GM20000 (cell line): ENCODE data around the gene VPS35.

Experiments
- DNase-seq: peaks from one replicate; pipeline ENCODE4 v3.0.0; 2012; ENCODE audit warnings: low spot score
- TF ChIP-seq, protein P1 (sequence below): IDR thresholded peaks from 2 replicates; pipeline ENCODE4 v1.5.1; 2012; ENCODE audit warnings: mild to moderate bottlenecking, control low read depth; ENCODE audit errors: extremely low read depth, missing control alignments

VPS35 gene

DNA sequence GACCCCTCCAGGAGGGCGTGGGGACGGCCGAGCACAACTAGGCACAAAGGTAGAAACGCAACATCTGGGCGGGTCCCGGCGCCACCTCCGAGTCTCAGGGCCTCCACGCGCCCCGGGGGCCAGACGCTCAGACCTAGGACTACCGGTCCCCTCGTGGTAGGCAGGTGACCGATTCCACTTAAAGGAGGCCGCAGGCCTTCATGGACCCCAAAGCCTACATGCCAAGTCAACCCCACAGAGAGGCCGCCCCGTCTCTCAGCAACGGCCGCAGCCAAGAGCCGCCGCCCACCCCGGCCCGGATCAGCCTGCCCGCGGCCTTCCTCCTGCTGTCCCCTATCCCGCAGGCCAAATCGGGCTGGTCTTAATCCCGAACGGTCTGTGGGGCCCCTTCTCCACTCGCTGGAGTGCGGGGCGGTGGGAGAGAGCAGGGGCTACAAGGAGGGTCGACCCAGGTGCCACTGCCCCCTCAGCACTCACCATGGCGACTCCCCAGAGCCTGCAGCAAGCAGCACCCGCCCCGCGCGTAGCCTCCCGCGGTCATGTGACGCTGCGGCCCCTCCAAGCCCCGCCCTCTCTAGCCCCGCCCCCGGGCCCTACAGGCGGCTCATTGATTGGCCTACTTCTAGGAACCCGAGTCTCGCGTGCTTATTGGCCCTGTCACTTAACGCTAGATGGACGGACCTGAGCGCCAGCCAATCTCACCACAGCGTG lies at the start of gene VPS35:
VPS35 (minus strand) TSS at position 525 of the 711 bp plus-strand sequence; CDS start at position 480, 45 bp downstream.
- TF ChIP-seq, protein P1, sequence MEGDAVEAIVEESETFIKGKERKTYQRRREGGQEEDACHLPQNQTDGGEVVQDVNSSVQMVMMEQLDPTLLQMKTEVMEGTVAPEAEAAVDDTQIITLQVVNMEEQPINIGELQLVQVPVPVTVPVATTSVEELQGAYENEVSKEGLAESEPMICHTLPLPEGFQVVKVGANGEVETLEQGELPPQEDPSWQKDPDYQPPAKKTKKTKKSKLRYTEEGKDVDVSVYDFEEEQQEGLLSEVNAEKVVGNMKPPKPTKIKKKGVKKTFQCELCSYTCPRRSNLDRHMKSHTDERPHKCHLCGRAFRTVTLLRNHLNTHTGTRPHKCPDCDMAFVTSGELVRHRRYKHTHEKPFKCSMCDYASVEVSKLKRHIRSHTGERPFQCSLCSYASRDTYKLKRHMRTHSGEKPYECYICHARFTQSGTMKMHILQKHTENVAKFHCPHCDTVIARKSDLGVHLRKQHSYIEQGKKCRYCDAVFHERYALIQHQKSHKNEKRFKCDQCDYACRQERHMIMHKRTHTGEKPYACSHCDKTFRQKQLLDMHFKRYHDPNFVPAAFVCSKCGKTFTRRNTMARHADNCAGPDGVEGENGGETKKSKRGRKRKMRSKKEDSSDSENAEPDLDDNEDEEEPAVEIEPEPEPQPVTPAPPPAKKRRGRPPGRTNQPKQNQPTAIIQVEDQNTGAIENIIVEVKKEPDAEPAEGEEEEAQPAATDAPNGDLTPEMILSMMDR, result peak; percentile 32
- DNase-seq, result peak; percentile 95

DNA sequence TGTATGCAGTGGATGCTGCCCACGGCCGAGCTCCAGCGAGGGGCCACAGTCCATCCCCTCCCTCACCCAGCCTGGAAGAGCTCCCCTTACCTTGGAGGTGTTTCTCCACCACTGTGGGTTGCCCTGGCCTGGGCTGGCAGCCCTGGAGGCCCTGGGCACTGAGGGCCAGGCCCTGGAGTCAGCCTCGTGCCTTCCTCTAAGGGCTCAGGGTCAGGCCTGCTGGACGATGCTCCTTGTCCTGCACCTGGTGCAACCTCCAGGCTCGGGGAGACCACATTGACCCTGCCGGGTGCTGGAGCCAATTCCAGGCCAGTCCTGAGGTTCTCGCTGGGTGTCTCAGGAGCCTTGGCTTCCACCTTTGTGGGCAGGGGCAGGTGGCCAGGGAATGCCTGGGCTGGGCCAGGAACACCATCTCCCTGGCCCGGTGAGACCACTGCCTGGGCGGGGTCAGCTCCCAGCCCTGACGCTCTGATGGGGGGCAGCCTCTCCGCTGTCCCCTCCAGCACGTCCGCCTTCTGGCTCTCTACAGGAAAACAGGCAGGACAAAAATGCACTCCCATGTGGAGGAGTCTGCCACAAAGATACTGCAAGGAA lies 48.7 kb upstream of the VPS35 start:
- TF ChIP-seq, protein P1, result no peak
- DNase-seq, result no peak

DNA sequence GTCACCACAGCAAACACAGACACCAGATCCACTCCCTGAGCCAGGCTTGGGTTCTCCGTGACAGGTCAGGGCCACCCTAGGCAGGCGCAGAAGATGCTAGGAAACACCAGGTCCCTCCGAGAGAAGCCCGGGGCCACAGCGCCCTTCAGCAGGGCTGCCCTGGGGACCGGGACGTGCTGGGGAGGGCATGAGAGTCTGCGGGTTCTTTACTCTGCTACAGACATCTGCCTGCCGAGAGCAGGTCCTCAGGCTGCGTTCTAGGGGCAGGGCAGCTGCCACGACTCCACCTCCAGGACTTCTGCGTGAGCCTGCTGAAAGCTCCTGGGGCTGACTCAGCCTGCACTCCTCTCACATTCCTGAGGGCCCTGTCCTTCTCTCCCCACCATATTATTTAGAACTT lies 47.7 kb upstream of the VPS35 start:
- no peak for DNase-seq
- TF ChIP-seq, protein P1, result no peak

DNA sequence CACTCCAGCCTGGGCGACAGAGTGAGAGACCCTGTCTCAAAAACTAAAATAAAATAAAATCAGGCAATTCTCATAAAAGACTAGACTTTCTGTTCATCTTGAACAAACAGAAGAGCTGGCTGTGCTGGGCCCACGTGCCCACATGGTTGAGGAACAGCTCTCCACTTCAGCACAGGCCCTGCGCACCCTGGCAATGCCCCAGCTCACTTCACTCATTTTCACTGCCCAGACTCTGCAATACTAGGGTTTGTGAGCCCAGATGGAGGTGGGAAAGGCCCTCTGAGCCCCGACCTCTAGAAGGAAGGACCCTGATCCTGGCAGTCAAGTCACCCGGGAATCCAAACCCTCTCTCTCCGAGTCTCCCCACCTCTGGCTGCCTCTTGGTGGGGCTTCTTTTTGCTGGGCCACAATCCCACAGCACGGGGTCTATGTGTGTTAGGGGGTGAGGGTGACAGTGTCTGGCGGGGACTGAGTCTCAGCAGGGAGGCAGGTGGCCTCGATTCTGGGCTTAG lies 44.4 kb upstream of the VPS35 start:
- DNase-seq, result no peak
- TF ChIP-seq, protein P1, result no peak

DNA sequence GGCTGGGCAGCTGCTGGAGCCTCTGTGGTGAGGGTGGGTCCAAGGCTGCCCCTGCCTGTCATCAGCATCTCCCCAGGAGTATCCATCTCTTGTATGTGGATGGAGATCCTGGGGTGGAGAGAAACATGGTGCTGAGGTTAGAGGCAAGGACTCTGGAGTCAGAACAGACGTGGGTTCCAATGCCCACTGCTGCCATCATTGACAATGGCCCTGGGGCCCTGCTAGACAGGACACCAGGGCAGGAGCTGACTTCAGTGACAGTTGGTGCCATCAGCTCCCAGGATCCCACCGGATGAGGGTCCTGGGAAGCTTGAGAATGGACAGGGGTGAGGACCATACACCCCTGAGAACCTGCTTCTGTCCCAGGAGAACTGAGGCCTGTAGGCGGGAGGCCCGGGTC lies 43.6 kb upstream of the VPS35 start:
- TF ChIP-seq, protein P1, result no peak
- DNase-seq, result no peak

DNA sequence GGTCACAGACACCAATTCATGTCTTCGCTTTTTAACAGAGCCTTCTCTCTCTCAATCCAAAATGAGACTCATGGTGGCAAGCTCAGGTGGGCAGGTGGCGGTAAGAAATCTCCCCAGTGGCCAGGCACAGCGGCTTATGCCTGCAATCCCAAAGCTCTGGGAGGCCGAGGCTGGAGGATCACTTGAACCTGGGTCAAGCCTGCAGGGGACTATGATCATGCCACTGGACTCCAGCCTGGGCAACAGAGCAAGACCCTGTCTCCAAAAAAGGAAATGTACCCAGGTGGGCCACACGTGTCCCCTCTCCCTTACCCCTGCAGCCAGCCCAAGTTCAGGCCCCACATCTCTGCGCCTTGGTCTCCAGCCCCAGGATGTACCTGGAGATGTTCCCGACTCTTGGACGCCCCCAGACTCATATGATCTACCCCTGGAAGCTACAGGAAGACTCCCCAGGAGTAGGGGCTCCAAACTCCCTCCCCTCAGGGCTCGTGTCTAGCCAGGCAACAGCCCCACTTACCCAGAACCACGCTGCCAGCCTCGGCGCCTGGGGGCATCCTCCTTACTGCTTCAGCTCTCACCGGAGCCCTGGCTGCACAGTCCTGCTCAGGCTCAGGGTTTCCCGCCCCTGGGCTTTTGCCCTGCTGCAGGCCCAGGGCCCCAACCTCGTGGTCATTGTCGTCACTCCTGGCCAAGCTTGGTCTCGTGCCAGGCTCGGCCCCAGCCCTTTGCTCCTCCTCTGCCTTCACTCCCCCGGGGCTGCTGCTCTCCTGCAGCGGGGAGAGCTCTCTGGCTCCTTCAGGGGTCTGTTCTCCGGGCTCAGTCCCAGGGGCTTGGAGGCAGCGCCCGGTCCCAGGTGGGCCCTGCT lies 42.9 kb upstream of the VPS35 start:
- DNase-seq, result no peak
- TF ChIP-seq, protein P1, result no peak
